H1 (cell line): ENCODE measurements around the gene TET2.

Experiments used
- ASH2L ChIP-seq: fragments of 200-600, 300-600 bp; sonication (generic); IDR thresholded peaks from one replicate; pipeline ENCODE4 v1.7.1; 2017; ENCODE audit warnings: low read length
- CBX8 ChIP-seq: fragments of 300-800, 300-1000 bp; sonication (generic); IDR thresholded peaks from 2 replicates; pipeline ENCODE4 v1.7.1; 2016; ENCODE audit warnings: low read depth, low read length, borderline replicate concordance
- CREB1 ChIP-seq: IDR thresholded peaks from 2 replicates; pipeline ENCODE4 v1.6.1; 2012; ENCODE audit warnings: inconsistent platforms
- FOSL1 ChIP-seq: IDR thresholded peaks from 2 replicates; pipeline ENCODE4 v1.6.1; 2011; ENCODE audit warnings: mild to moderate bottlenecking, low read depth, low read length, moderate library complexity; ENCODE audit not compliant: insufficient read depth
- GABPA ChIP-seq: IDR thresholded peaks from 2 replicates; pipeline ENCODE4 v1.6.1; 2011; ENCODE audit warnings: mild to moderate bottlenecking, low read length, moderate library complexity, borderline replicate concordance; ENCODE audit not compliant: insufficient read depth
- JUND ChIP-seq: IDR thresholded peaks from 2 replicates; pipeline ENCODE4 v1.6.1; 2011; ENCODE audit warnings: mild to moderate bottlenecking, improper control_type of control experiment, low read length
- KDM5A ChIP-seq: fragments of 200-600 bp; IDR thresholded peaks from 2 replicates; pipeline ENCODE4 v1.7.1; 2012; ENCODE audit warnings: mild to moderate bottlenecking, low read length, inconsistent platforms, mixed read lengths
- POLR2A ChIP-seq, 2 experiments: IDR thresholded peaks; 1 replicate in 1 of 2; 2 replicates in 1 of 2; pipeline ENCODE4 v1.6.1; 2011; ENCODE audit warnings: low read depth in 2 of 2, low read length in 2 of 2, mild to moderate bottlenecking in 2 of 2; ENCODE audit errors: control extremely low read depth in 1 of 2
- RAD21 ChIP-seq, 2 experiments: IDR thresholded peaks in 1 of 2; conservative IDR thresholded peaks in 1 of 2; 2 replicates each; pipeline ENCODE4 v1.6.1; 2011; ENCODE audit warnings: low read depth in 2 of 2, low read length in 2 of 2, improper control_type of control experiment in 1 of 2, inconsistent platforms in 1 of 2, mild to moderate bottlenecking in 1 of 2, moderate library complexity in 1 of 2
- RXRA ChIP-seq: IDR thresholded peaks from 2 replicates; pipeline ENCODE4 v1.6.1; 2011; ENCODE audit warnings: low read depth, mild to moderate bottlenecking, low read length, moderate library complexity; ENCODE audit not compliant: insufficient read depth
- SIN3A ChIP-seq, 2 experiments: IDR thresholded peaks in 1 of 2; conservative IDR thresholded peaks in 1 of 2; 2 replicates each; pipeline ENCODE4 v1.6.1; 2011 to 2012; ENCODE audit warnings: low read length in 2 of 2, improper control_type of control experiment in 1 of 2, low read depth in 1 of 2, mild to moderate bottlenecking in 1 of 2
- TF ChIP-seq, protein P1 (sequence below), 3 experiments: IDR thresholded peaks; 1 replicate in 2 of 3; 2 replicates in 1 of 3; pipeline versions ENCODE4 v1.5.1 to v1.6.1; 2011; ENCODE audit warnings: low read length in 3 of 3, mild to moderate bottlenecking in 3 of 3, inconsistent platforms in 2 of 3, low read depth in 1 of 3, moderate library complexity in 1 of 3; ENCODE audit not compliant: insufficient read depth in 1 of 3; ENCODE audit errors: control extremely low read depth in 1 of 3
- TF ChIP-seq, protein P2 (sequence below): IDR thresholded peaks from 2 replicates; pipeline ENCODE4 v1.6.1; 2012; ENCODE audit warnings: inconsistent platforms

DNA sequence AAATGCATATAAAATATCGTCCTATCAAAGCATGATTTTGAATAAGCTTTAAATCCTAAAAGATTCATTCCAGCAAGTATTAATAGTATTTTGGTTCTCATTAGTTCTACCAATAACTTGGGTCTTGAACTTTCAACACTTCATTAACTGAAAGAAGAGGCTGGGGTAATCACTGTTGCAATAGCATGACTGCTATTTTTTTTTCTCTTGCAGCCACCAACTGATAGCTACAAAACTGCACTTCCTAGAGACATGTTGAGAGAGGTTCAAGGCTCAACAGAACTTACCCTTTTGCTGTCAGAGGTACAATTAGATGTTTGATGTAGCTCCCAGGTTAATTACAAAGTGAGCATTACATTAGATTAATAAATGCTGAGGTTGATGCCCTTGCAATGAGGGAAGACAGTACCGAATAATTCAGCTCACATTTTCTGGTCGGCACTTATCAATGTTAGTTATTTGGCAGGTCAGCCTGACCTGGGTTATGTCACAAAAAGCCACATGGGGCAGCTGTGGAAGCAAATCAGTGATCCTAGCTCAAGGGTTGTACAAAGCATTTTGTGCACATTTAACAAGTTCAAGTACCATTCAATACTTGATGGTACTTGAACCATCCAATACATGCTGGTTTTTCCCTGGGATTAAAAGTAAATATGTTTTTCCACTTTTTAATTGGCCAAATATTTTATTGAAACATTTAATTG lies 29.9 kb upstream of the TET2 start:
- TF ChIP-seq, protein P1, sequence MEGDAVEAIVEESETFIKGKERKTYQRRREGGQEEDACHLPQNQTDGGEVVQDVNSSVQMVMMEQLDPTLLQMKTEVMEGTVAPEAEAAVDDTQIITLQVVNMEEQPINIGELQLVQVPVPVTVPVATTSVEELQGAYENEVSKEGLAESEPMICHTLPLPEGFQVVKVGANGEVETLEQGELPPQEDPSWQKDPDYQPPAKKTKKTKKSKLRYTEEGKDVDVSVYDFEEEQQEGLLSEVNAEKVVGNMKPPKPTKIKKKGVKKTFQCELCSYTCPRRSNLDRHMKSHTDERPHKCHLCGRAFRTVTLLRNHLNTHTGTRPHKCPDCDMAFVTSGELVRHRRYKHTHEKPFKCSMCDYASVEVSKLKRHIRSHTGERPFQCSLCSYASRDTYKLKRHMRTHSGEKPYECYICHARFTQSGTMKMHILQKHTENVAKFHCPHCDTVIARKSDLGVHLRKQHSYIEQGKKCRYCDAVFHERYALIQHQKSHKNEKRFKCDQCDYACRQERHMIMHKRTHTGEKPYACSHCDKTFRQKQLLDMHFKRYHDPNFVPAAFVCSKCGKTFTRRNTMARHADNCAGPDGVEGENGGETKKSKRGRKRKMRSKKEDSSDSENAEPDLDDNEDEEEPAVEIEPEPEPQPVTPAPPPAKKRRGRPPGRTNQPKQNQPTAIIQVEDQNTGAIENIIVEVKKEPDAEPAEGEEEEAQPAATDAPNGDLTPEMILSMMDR (IDR thresholded peaks at IDR 0.05; ENCODE audit: control extremely low read depth in 1 of 3, insufficient read depth in 1 of 3, low read depth in 1 of 3, low read length in 3 of 3) = no peak
- TF ChIP-seq CBX8 (no peak), GABPA (no peak), POLR2A (IDR thresholded peaks at IDR 0.05; ENCODE audit: control extremely low read depth in 1 of 2, low read depth in 2 of 2, low read length in 2 of 2) (no peak), KDM5A (no peak), CREB1 (no peak), RXRA (no peak), ASH2L (no peak), SIN3A (conservative IDR thresholded peaks at IDR 0.05 in 1 of 2, IDR thresholded peaks at IDR 0.05 in 1 of 2; ENCODE audit: low read depth in 1 of 2, low read length in 2 of 2) (no peak), RAD21 (IDR thresholded peaks at IDR 0.05 in 1 of 2, conservative IDR thresholded peaks at IDR 0.05 in 1 of 2; ENCODE audit: low read depth in 2 of 2, low read length in 2 of 2) (no peak), JUND (no peak), FOSL1 (no peak)
- TF ChIP-seq, protein P2, sequence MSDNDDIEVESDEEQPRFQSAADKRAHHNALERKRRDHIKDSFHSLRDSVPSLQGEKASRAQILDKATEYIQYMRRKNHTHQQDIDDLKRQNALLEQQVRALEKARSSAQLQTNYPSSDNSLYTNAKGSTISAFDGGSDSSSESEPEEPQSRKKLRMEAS = no peak
